Measurements from ENCODE around the gene PRKAR2B.
"Not testable (repeated sequence)": the region's sequence is repeated elsewhere in the genome, so short reads cannot be mapped to it uniquely, and the experiment has no call there.

Gene PRKAR2B

DNA sequence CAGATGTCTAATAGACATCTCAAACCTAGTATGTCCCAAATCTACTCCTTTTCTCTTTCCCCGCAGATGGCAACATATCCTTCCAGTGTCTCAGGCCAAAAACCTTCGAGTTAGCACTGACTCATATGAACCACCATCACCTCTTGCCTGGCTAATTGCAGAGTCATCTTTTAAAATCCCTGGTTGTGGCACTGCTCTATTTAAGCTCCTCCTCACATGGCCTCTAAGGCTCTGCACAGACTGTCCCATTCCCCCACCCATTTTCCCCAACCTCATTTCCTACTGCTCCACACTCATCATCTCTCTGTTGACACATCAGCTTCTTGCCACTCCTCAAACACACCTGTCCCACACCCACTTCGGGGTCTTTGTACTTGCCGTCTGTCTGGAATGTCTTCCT is 107.5 kb downstream of the PRKAR2B start:
- DNase-seq (ENCODE audit: low read depth in 2 of 2, low spot score in 1 of 2) = no peak

GRCh38 chr7:107154826-107155225 is 110.3 kb downstream of the PRKAR2B start:
- no peak for DNase-seq (ENCODE audit: low read depth in 2 of 2, low spot score in 1 of 2)

GRCh38 chr7:107155726-107156125 is 111.2 kb downstream of the PRKAR2B start:
- DNase-seq (ENCODE audit: low read depth in 2 of 2, low spot score in 1 of 2) = not testable (repeated sequence)

DNA sequence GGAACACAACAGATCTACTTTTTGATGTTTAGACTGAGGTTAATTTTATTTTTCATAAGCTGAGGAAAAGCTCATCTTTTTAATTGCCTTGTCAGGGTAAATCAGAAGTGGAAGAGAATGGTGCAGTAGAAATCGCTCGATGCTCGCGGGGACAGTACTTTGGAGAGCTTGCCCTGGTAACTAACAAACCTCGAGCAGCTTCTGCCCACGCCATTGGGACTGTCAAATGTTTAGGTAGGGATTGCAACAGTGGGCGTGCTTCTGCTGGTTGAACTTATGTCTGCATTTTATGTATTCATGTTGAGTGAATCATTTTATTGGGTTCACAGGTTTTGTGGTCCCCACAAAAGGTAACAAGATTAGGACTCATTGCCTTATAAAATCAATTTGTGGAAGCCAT is 112.6 kb downstream of the PRKAR2B start:
- DNase-seq (ENCODE audit: low read depth in 2 of 2, low spot score in 1 of 2) = no peak

GRCh38 chr7:107158028-107158427 is 113.5 kb downstream of the PRKAR2B start:
- DNase-seq (ENCODE audit: low read depth in 2 of 2, low spot score in 1 of 2) = no peak

- no peak for DNase-seq (ENCODE audit: low read depth in 2 of 2, low spot score in 1 of 2)
Measured at GRCh38 chr7:107160389-107160788, 115.9 kb downstream of the PRKAR2B start.

- DNase-seq (ENCODE audit: low read depth in 2 of 2, low spot score in 1 of 2) = no peak
Measured at GRCh38 chr7:107161415-107161814, 116.9 kb downstream of the PRKAR2B start.

GRCh38 chr7:107162475-107162874 is 118.0 kb downstream of the PRKAR2B start:
- no peak for DNase-seq (ENCODE audit: low read depth in 2 of 2, low spot score in 1 of 2)

GRCh38 chr7:107164092-107164491 is 119.6 kb downstream of the PRKAR2B start:
- no peak for DNase-seq (ENCODE audit: low read depth in 2 of 2, low spot score in 1 of 2)

- no peak for DNase-seq (ENCODE audit: low read depth in 2 of 2, low spot score in 1 of 2)
Measured at GRCh38 chr7:107165341-107165740, 120.8 kb downstream of the PRKAR2B start.

GRCh38 chr7:107166736-107167426 is 122.4 kb downstream of the PRKAR2B start:
- no peak for DNase-seq (ENCODE audit: low read depth in 2 of 2, low spot score in 1 of 2)

DNA sequence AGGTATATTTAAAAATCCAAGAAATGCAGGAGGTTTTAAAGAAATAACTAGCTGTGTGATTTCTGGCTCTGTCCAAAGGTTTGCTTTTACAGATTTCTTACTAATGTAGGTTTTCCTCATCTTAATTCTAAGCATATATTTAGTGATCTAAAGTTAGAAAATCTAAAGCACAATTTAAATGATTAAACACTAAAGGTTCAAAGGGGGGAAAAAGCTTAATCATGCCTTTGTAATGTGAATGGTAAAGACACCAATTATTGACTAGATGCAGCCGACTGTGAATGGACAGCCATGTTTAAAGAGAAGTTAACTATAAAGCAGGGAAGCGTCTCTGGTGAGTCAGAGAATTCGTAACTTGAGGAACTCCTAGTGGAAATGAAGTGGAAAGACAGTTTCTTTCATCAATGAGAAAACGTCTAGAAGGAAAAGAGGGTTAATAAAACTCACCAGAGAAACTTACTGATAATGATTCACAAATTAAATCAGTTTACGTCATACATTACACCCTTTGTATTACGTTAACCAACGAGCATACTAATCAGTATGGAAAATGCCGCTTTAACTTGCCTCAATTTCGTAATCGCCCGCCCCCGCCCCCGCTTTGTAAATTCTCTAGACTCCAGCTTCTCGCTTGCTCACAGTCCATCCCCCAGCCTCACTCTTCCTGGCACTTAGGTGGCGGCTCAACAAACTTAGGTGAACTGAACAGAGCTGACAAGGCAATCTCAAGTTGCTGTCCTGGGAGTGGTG is 123.2 kb downstream of the PRKAR2B start:
- DNase-seq (ENCODE audit: low read depth in 2 of 2, low spot score in 1 of 2) = peak in 1 of 2 donors; percentile 41

DNA sequence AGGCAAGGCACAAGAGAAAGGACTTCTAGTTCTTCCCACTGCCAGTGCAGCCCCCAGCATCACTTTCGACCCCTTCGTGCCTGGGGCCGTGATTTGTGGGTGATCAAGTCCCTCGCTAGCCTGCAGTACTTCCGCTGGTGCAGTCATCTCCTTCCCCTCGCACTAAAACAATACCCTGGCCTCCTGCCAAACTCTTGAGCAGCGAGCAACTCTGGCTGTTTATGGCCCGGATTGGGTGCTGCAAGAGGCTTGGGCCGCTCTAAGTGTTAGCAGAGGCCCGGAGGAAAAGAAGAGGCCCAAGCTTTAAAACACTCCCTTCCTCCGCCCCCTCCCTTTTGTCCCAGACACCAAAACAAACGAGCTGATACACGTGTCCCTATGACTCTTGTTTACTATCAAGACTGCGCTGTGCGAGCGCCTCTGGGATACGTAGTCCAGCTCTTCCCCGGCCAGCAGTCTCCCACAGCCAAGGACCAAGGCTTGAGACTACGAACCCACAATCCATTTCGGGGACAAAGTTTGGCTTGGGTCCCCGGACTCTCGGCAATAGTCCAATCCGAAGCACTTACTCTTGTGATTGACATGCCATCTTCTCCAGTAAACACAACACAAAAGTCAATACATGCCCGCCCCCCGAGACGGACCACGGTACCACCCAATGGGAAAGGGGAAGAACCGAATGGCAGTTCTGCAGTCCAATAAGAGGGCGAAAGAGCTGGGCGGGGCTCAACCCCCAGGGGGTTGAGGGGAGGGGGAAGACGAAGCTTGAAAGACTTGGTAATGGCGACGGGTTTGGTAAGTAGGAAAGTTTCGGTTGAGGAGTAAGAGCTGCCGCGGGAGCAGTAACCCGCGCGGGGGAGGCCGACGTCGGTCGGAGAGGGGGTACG is 124.0 kb downstream of the PRKAR2B start, which contains the start of gene HBP1:
TSS of gene HBP1 (plus strand) at position 771 of the 887 bp plus-strand sequence. CDS start 10,891 bp downstream, outside the sequence.
- DNase-seq (ENCODE audit: low read depth in 2 of 2, low spot score in 1 of 2) = peak; percentile 94 to 97

GRCh38 chr7:107169120-107170050 is 124.9 kb downstream of the PRKAR2B start:
- DNase-seq (ENCODE audit: low read depth in 2 of 2, low spot score in 1 of 2) = peak; percentile 58 to 70

DNA sequence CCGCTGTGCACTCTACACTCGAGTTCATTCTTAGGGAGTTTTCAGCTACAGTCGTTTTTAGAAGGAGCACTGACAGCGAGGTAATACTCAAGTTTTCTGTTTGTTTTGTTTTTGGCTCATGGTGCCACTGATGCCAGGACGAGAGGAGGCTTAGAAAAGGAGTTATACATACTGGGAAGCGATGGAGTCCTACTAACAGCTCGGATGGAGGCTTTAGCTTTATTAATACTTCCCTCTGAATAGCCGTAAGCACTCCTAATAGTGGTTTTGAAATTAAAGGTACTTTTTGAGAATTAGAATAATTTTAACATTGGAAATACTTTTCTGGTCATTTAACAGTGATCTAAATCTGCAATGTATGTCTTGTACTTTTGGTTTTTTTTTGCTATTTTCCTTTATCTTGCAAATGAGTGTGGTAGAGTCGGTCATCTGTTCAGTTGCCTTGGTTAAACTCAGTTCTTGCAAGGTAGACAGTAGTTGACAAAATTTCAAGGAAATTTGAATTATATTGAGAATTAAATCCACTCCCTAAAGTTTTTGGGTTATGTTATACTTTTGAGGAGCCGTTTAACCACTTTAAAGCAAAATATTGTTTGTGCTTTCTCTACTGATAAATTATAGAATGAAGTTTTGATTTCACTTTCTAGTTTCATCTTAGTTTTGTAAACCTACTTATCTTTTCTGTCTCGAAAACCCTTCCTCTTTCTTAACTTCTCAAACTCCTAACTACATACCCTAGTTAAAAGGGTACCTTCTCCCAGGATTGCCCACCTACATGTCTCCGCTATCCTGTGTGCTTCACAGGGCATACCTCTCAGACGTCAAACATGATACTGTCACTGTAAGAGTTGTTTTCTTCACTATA is 125.8 kb downstream of the PRKAR2B start:
- no peak for DNase-seq (ENCODE audit: low read depth in 2 of 2, low spot score in 1 of 2)

- DNase-seq (ENCODE audit: low read depth in 2 of 2, low spot score in 1 of 2) = no peak
Measured at GRCh38 chr7:107171496-107171895, 127.0 kb downstream of the PRKAR2B start.

DNA sequence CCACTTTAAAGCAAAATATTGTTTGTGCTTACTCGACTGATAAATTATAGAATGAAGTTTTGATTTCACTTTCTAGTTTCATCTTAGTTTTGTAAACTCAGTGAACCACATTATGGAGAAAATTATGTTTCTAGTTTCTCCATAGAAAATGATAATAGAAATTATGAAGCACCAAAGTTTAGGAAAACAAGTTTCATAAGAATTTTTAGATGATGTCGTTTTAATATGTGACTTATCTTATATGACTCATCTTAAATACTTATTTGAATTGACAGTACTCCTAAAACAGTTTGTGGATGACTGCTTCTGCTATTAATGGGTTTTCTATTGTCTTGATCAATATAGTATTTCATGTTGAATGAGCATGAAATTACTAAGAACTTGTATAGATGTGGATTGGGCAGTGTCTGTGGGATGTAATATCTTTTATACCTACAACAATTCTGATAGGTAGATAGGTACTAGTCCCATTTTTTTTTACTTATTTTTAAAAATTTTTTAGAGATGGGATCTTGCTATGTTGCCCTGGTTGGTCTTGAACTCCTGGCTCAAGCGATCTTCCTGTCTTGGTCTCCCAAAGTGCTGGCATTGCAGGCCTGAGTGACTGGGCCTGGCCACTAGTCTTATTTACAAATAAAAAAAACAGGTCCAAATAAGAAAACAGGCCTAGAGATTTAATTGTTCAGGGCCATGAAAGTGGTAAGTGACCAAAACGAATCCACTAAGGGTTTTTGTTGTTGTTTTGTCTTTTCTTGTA is 127.9 kb downstream of the PRKAR2B start:
- no peak for DNase-seq (ENCODE audit: low read depth in 2 of 2, low spot score in 1 of 2)

GRCh38 chr7:107173191-107173590 is 128.7 kb downstream of the PRKAR2B start:
- DNase-seq (ENCODE audit: low read depth in 2 of 2, low spot score in 1 of 2) = no peak
